IMR-90 (cell line): Measurements from ENCODE around the gene SSH2. TPM values are rescaled to one million over a fixed set of nuclear protein-coding genes. Genes with fewer than 3 reads are reported as not detected.

ENCODE experiments used
- ATAC-seq: fragments of 200-7000 bp; cut with Tn5 transposase; 2 replicates; pipeline ENCODE4 v1.9.1; 2020; ENCODE audit warnings: low read depth, mild to moderate bottlenecking, moderate library complexity
- BruUV-seq: library from RNA; stranded (reverse); fragments of 400-500 nt; replicated peaks from 2 replicates; lab custom pipeline; 2021; lab: Mats Ljungman, UMichigan
- CTCF ChIA-PET: fragments of 300-600 bp; formaldehyde crosslinking; extraction: SDS; loops from one replicate; lab custom pipeline; 2021; ENCODE audit warnings: antibody characterized with exemption; lab: Yijun Ruan, JAX
- POLR2A ChIA-PET: fragments of 300-600 bp; sonication (Branson Sonifier 250); formaldehyde crosslinking; loops from one replicate; lab custom pipeline; 2022; ENCODE audit warnings: antibody characterized with exemption; ENCODE audit not compliant: unreplicated experiment; lab: Charles Lee
- DNase-seq: peaks from one replicate; pipeline ENCODE4 v3.0.0; 2013
- H2AFZ ChIP-seq: replicated peaks from 2 replicates; pipeline ENCODE3; 2013; ENCODE audit warnings: low read length, mild to moderate bottlenecking; ENCODE audit not compliant: poor library complexity
- H2AK5ac ChIP-seq: 2 replicates; pipeline ENCODE4 v1.6.1; 2013; ENCODE audit warnings: low read depth, low read length, inconsistent platforms
- H2AK9ac ChIP-seq: replicated peaks from 2 replicates; pipeline ENCODE3; 2013; ENCODE audit warnings: mild to moderate bottlenecking, low read depth, low read length, moderate library complexity; ENCODE audit not compliant: poor library complexity
- H2BK120ac ChIP-seq: 2 replicates; pipeline ENCODE4 v1.6.1; 2013; ENCODE audit warnings: low read depth, low read length, inconsistent platforms
- H2BK15ac ChIP-seq: 3 replicates; pipeline ENCODE4 v1.6.1; 2013; ENCODE audit warnings: low read depth, low read length, inconsistent platforms
- H2BK20ac ChIP-seq: 2 replicates; pipeline ENCODE4 v1.6.1; 2013; ENCODE audit warnings: low read depth, mild to moderate bottlenecking, inconsistent platforms, low read length, moderate library complexity
- H2BK5ac ChIP-seq: 2 replicates; pipeline ENCODE4 v1.6.1; 2013; ENCODE audit warnings: mild to moderate bottlenecking, low read depth, low read length, inconsistent platforms; ENCODE audit not compliant: poor library complexity, severe bottlenecking
- H3K14ac ChIP-seq: replicated peaks from 2 replicates; pipeline ENCODE4 v1.6.1; 2013; ENCODE audit warnings: low read depth, low read length, inconsistent platforms
- H3K18ac ChIP-seq: 2 replicates; pipeline ENCODE4 v1.6.1; 2013; ENCODE audit warnings: low read depth, low read length, control low read depth
- H3K23ac ChIP-seq: 2 replicates; pipeline ENCODE4 v1.6.1; 2013; ENCODE audit warnings: low read depth, low read length, inconsistent platforms
- H3K27ac ChIP-seq: 2 replicates; pipeline ENCODE4 v1.5.1; 2013; ENCODE audit warnings: mild to moderate bottlenecking, control low read depth, low read length; ENCODE audit not compliant: insufficient read depth
- H3K27me3 ChIP-seq: 2 replicates; pipeline ENCODE4 v1.6.1; 2013; ENCODE audit warnings: low read length; ENCODE audit not compliant: control insufficient read depth, insufficient read depth
- H3K36me3 ChIP-seq: 2 replicates; pipeline ENCODE4 v1.6.1; 2013; ENCODE audit warnings: low read length, mixed read lengths; ENCODE audit not compliant: control insufficient read depth, insufficient read depth
- H3K4ac ChIP-seq: 2 replicates; pipeline ENCODE4 v1.6.1; 2013; ENCODE audit warnings: low read depth, low read length, inconsistent platforms
- H3K4me1 ChIP-seq: 2 replicates; pipeline ENCODE4 v1.6.1; 2013; ENCODE audit warnings: low read length, mixed read lengths; ENCODE audit not compliant: control insufficient read depth, insufficient read depth
- H3K4me2 ChIP-seq: 2 replicates; pipeline ENCODE4 v1.6.1; 2013; ENCODE audit warnings: low read depth, mild to moderate bottlenecking, control low read depth, low read length, moderate library complexity
- H3K4me3 ChIP-seq: 2 replicates; pipeline ENCODE4 v1.5.1; 2013; ENCODE audit warnings: low read depth, mild to moderate bottlenecking, control low read depth, low read length, moderate library complexity; ENCODE audit not compliant: insufficient read depth
- H3K56ac ChIP-seq: 2 replicates; pipeline ENCODE4 v1.6.1; 2013; ENCODE audit warnings: low read length, inconsistent platforms; ENCODE audit not compliant: insufficient read depth; ENCODE audit errors: extremely low read depth
- H3K79me1 ChIP-seq, 2 experiments: 2 replicates each; pipeline ENCODE4 v1.6.1; 2013; ENCODE audit warnings: low read length in 2 of 2, inconsistent platforms in 1 of 2, low read depth in 1 of 2
- H3K9ac ChIP-seq: 2 replicates; pipeline ENCODE4 v1.6.1; 2013; ENCODE audit warnings: low read depth, low read length, control low read depth
- H3K9me1 ChIP-seq: 2 replicates; pipeline ENCODE4 v1.6.1; 2013; ENCODE audit warnings: low read length, inconsistent platforms; ENCODE audit not compliant: insufficient read depth
- H3K9me3 ChIP-seq: 2 replicates; pipeline ENCODE4 v1.6.1; 2013; ENCODE audit warnings: low read length; ENCODE audit not compliant: control insufficient read depth, insufficient read depth
- H4K20me1 ChIP-seq: 2 replicates; pipeline ENCODE4 v1.6.1; 2013; ENCODE audit warnings: low read length, inconsistent platforms; ENCODE audit not compliant: insufficient read depth
- H4K5ac ChIP-seq: 2 replicates; pipeline ENCODE4 v1.6.1; 2013; ENCODE audit warnings: mild to moderate bottlenecking, low read depth, low read length, control low read depth
- H4K8ac ChIP-seq, 2 experiments: 2 replicates each; pipeline ENCODE4 v1.6.1; 2013; ENCODE audit warnings: low read depth in 2 of 2, low read length in 2 of 2, control low read depth in 1 of 2, inconsistent platforms in 1 of 2
- H4K91ac ChIP-seq: 2 replicates; pipeline ENCODE4 v1.6.1; 2013; ENCODE audit warnings: low read depth, low read length, inconsistent platforms; ENCODE audit not compliant: insufficient read depth
- BHLHE40 ChIP-seq: fragments of 150-350 bp; IDR thresholded peaks from 2 replicates; pipeline ENCODE4 v1.6.1; 2016; ENCODE audit warnings: mild to moderate bottlenecking, low read depth, low read length
- CEBPB ChIP-seq: IDR thresholded peaks from 2 replicates; pipeline ENCODE4 v1.6.1; 2012; ENCODE audit warnings: low read depth, low read length, improper control_type of control experiment
- CTCF ChIP-seq: conservative IDR thresholded peaks from 2 replicates; pipeline ENCODE4 v1.5.1; 2012; ENCODE audit warnings: mild to moderate bottlenecking, low read depth, low read length, improper control_type of control experiment
- ELK1 ChIP-seq: fragments of 150-350 bp; IDR thresholded peaks from 2 replicates; pipeline ENCODE4 v1.6.1; 2016; ENCODE audit warnings: low read depth, mild to moderate bottlenecking, low read length, moderate library complexity, borderline replicate concordance
- FOS ChIP-seq: fragments of 150-350 bp; IDR thresholded peaks from 2 replicates; pipeline ENCODE4 v1.6.1; 2016; ENCODE audit warnings: low read depth, low read length
- POLR2A ChIP-seq: IDR thresholded peaks from 2 replicates; pipeline ENCODE4 v1.6.1; 2012; ENCODE audit warnings: mild to moderate bottlenecking, low read depth, low read length
- RCOR1 ChIP-seq: IDR thresholded peaks from 2 replicates; pipeline ENCODE4 v1.6.1; 2012; ENCODE audit warnings: mild to moderate bottlenecking, low read length, improper control_type of control experiment; ENCODE audit not compliant: insufficient replicate concordance
- RFX5 ChIP-seq: IDR thresholded peaks from 2 replicates; pipeline ENCODE4 v1.8.0; 2012; ENCODE audit warnings: low read depth, mild to moderate bottlenecking, low read length, moderate library complexity
- WGBS, 2 experiments: methylation state at CpG; one replicate each; pipeline versions ENCODE4 v1.1.5 to v1.1.7; 2013; ENCODE audit warnings: missing lambda C conversion rate in 2 of 2; ENCODE audit not compliant: insufficient read length in 1 of 2; ENCODE audit errors: extremely low coverage in 2 of 2; 5-methylcytosine and 5-hydroxymethylcytosine counted together
- dilution Hi-C: fragments of 300-500 bp; cut with HindIII; formaldehyde crosslinking; loops from one replicate; pipeline ENCODE4 v1.14.3; 2018; ENCODE audit warnings: low sequenced_read_pairs; ENCODE audit not compliant: unreplicated experiment
- in situ Hi-C: fragments of 300-500 bp; cut with MboI; formaldehyde crosslinking; loops from 3 replicates; pipeline ENCODE4 v1.14.3; 2019; ENCODE audit warnings: low sequenced_read_pairs, inconsistent platforms, mixed read lengths
- intact Hi-C: fragments of 100-400 bp; cut with micrococcal nuclease; formaldehyde crosslinking; loops from 2 replicates; pipeline ENCODE4 v1.10.0; 2022
- polyA plus RNA-seq, 3 experiments: library from polyadenylated mRNA; depleted of rRNA; stranded (reverse); fragments of >200 nt; gene quantifications; 2 replicates each; pipeline ENCODE4 v1.2.3, GENCODE V29; 2012; ENCODE audit warnings: low replicate concordance in 1 of 3
- total RNA-seq: library from RNA; depleted of rRNA; stranded (reverse); fragments of >200 nt; gene quantifications from 2 replicates; pipeline ENCODE4 v1.2.3, GENCODE V29; 2012

The SSH2 gene
- total and polyA plus RNA-seq, 2 of the 4 experiments (the other 2 are of a cell fraction) = 9.3 TPM

GRCh38 chr17:29749045-29749825 lies 180.8 kb downstream of the SSH2 start:
- Histone ChIP-seq H3K18ac (no peak overlapping the region), H3K56ac (no peak overlapping the region), H2BK15ac (no peak overlapping the region), H3K4ac (no peak overlapping the region), H3K4me3 (no peak overlapping the region), H2BK5ac (no peak overlapping the region), H3K27me3 (no peaks in the 10 kb centered on the region), H4K91ac (no peak overlapping the region), H2BK120ac (no peak overlapping the region), H3K27ac (no peak overlapping the region), H2AK5ac (no peak overlapping the region), H4K5ac (no peak overlapping the region), H3K9ac (no peak overlapping the region), H4K20me1 (peaks cover 6% of the 10 kb centered on the region; the same call in 1 of the 2 replicates), H3K14ac (no peak overlapping the region), H2AK9ac (no peak overlapping the region), H3K9me3 (no peaks in the 10 kb centered on the region), H2AFZ (no peak overlapping the region), H2BK20ac (no peak overlapping the region), H4K8ac (no peak overlapping the region), H3K4me2 (no peak overlapping the region), H3K23ac (no peak overlapping the region), H3K36me3 (no peaks in the 10 kb centered on the region), H3K9me1 (no peaks in the 10 kb centered on the region), H3K79me1 (peaks cover 3 to 12% of the 10 kb centered on the region in 2 experiments; a peak in 3 of 4 replicates), H3K4me1 (peaks cover 2% of the 10 kb centered on the region)
- in situ Hi-C loops = no loop called here
- ATAC-seq (peak; percentile 28; the same call in 1 of the 2 replicates), DNase-seq (peak; percentile 9)
- TF ChIP-seq CEBPB (no peak), FOS (no peak), CTCF (no peak), RCOR1 (no peak), POLR2A (no peak), BHLHE40 (no peak), RFX5 (no peak), ELK1 (no peak)
- intact Hi-C loops = no loop called here
- dilution Hi-C loops = no loop called here
- ChIA-PET CTCF (no interaction called here), POLR2A (no interaction called here)
- no CpG with 5 or more reads among the region's 5 CpGs for WGBS, 2 experiments
- no TSS peak for BruUV-seq
